HG02852 (cell line): ENCODE results near the gene SYT2.
A peak's percentile ranks its signal among the peaks of the same experiment; 100 is the strongest.
"Not testable (repeated sequence)": the region's sequence is repeated elsewhere in the genome, so short reads cannot be mapped to it uniquely, and the experiment has no call there.

Experiments
- ATAC-seq: cut with Tn5 transposase; IDR thresholded peaks from one replicate; pipeline ENCODE4 v1.9.1; 2021; ENCODE audit warnings: mild to moderate bottlenecking, moderate library complexity; ENCODE audit not compliant: unreplicated experiment

The SYT2 gene

DNA sequence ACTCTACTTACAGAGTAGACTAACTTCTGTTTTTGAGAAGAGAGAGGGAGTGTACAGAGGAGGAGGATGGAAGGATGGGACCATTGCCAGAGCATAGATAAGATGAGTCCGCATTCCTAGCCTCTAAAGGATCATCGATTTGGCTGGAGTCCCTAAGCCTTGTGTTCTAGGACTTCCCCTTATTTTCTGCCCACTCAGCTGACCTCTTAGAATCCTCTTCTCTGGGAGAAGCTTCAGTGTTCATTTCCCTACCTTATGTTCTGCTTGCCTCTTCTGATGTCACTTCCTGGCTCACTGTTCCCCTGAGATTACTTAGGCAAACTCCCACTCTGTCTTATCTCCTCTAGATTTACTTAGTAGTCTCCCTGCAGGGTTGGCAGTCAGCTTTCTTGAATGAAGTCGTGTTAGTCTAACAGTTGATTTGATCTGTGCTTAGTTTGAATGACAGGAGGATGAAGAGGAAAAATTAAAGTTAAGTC lies 156.7 kb downstream of the SYT2 start:
- no peak for ATAC-seq

DNA sequence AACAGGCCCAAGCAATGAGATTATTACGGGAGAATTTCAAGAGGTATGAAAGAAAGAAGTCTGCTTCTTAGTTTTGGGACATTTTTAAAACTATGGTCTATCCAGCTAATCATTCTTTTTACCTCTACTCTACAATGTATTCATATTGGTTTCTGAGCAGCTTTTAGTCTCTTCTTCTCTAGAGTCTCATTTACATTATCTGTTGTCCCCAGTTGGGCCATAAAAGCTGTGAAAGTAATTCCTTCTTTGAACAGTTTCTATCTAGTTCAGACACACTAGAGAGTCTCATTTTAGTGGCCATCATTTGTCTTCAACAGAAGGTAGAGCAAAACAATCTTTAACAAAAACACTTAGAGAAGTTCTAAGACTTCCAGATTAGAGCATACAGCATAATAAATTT lies 157.2 kb downstream of the SYT2 start:
- not testable (repeated sequence) for ATAC-seq

GRCh38 chr1:202552615-202553014 lies 157.6 kb downstream of the SYT2 start:
- not testable (repeated sequence) for ATAC-seq

GRCh38 chr1:202551683-202552082 lies 158.6 kb downstream of the SYT2 start:
- ATAC-seq, result no peak

DNA sequence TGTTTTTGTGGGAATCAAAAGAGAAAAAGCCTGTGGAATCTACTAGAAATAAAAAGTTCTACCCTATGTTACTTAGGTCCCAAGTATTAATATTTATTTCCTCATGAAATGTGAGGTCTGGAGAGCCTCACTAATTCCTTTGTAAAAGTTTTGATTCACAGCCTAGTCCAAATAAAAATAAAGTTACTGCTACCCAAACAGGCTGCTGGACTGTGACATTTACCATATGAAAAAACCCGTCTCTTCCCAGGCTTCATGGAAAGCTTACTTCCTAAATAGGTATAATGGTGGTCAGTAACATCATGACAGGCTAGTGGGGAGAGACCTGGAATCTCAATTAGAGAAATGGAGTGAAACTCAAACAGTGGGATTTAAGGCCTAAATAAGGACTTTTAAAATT lies 160.2 kb downstream of the SYT2 start:
- ATAC-seq, result not testable (repeated sequence)

DNA sequence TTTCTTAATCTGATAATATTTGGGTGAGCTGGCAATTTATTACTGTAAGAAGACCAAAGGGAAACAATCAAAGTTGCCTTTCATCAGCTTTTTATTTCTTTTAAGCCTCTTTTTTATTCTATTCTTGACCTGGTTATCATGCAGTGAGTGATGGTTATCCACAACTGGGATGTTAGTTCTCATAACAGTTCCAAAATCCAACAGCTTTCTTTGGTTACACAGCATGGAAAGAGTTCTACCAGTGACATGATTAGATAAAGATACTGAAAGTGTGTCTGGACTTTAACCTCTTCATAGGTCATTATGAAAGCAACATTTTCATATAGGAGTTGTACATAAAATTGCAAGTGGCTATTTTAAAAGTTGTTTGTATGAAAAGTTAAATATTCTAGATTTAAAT lies 163.0 kb downstream of the SYT2 start:
- no peak for ATAC-seq

DNA sequence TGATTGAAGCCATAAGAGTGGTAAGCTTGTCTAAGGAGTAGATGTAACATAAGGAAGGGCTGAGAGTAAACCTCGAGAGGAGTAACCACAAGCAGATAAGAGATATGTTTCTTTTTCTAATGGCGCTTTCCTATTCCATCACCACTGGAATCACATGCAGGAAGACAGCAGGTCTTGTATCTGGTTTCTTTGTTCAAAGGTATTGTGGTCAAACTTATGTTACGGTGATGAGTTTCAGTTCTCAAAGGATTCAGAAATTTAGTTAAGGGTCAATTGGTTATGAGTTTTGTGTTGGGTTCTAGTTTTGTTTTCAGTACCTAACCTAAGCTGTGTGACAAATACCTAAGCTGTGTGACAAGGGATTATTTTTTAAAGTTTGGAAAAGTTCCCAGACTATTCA lies 163.5 kb downstream of the SYT2 start:
- peak; percentile 93 for ATAC-seq

DNA sequence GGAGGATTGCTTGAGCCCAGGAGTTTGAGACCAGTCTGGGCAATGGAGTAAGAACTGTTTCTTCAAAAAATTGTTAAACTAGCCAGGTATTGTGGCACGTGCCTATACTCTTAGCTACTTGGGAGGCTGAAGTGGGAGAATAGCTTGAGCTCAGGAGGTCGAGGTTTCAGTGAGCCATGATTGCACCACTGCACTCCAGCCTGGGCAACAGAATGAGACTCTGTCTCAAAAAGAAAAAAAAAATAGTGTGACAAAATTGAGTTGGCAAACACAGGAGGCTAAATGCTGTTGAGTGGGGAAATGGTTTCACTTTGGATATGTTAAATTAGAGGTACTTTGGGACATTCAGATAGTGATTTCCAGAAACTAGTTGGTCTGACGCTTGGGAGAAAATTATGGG lies 163.9 kb downstream of the SYT2 start:
- ATAC-seq, result peak; percentile 21

GRCh38 chr1:202545647-202546303 lies 164.5 kb downstream of the SYT2 start:
- ATAC-seq, result not testable (repeated sequence)

GRCh38 chr1:202544766-202545449 lies 165.3 kb downstream of the SYT2 start:
- ATAC-seq, result not testable (repeated sequence)

DNA sequence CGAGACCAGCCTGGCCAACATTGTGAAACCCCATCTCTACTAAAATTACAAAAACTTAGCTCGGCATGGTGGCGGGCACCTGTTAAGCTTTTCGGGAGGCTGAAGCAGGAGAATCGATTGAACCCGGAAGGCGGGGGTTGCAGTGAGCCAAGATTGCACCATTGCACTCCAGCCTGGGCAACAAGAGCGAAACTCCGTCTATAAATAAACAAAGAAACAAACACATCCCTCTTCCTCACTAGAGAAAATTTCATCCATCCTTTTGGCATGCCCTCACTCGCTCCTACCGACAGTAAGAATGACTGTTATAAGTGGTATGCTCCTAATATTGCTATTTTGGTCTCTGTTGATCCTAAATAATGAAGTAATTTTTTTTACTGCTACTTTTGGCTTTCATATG lies 166.7 kb downstream of the SYT2 start:
- not testable (repeated sequence) for ATAC-seq

DNA sequence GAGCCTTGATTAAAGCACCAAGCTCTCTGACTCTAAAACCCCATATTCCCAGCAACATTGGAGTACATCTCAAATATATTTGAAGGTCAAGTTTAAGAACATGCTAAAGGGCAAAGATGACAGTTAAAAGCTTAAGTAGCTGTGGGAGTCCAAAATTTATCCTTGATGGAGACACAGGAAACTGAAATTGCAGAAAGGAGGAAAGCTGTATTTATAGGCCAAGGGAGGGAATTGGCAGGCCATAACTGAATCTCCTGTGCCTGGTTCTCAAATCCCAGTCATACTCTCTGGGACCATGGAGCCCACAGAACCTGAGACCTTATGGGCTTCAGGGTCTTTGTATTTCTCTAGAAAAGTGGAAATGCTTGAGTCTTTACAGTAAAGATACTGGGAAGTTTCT lies 167.8 kb downstream of the SYT2 start:
- ATAC-seq, result not testable (repeated sequence)

- ATAC-seq, result not testable (repeated sequence)
Measured at GRCh38 chr1:202540858-202541257, 169.4 kb downstream of the SYT2 start.
